A549 (cell line): ENCODE results near the gene URI1.

Source experiments
- CHD2 ChIP-seq: fragments of 150-350 bp; IDR thresholded peaks from 2 replicates; pipeline ENCODE4 v1.6.1; 2014; ENCODE audit warnings: low read length; ENCODE audit not compliant: partially characterized antibody
- FOXS1 ChIP-seq: fragments of 250-450 bp; sonication (Bioruptor Pico); IDR thresholded peaks from 2 replicates; pipeline ENCODE4 v1.5.0; 2020; ENCODE audit warnings: mild to moderate bottlenecking, moderate library complexity
- POLR2A ChIP-seq: IDR thresholded peaks from 2 replicates; pipeline ENCODE4 v1.6.1; 2012; ENCODE audit warnings: mild to moderate bottlenecking, low read length
- RFX5 ChIP-seq: fragments of 450-650 bp; IDR thresholded peaks from 2 replicates; pipeline ENCODE4 v1.7.1; 2014; ENCODE audit warnings: antibody characterized with exemption, mild to moderate bottlenecking, moderate library complexity
- TF ChIP-seq, protein P1 (sequence below): fragments of >200 bp; sonication (Bioruptor Twin); formaldehyde crosslinking; IDR thresholded peaks from 3 replicates; pipeline ENCODE4 v1.5.1; 2016

DNA sequence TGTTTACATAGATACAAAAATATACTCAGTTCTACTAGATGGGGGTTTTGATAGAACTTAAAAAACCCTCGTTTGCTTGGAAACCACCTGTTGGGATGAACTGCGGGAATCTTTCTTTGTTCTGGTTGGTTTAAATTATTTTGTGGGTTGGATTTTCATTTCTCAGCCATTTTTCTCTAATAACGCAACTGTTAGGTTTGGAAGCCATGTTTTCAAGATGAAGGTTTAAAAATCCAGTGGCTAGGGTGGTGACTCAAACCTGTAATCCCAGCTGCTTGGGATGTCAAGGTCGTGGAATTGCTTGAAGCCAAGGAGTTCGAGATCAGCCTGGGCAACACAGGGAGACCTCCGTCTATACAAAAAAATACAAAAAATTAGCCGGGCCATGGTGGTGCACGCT lies 1.6 kb downstream of the URI1 start:
- TF ChIP-seq CHD2 (no peak), RFX5 (no peak), FOXS1 (CRISPR knock-in tag) (no peak), POLR2A (no peak)
- TF ChIP-seq, protein P1, sequence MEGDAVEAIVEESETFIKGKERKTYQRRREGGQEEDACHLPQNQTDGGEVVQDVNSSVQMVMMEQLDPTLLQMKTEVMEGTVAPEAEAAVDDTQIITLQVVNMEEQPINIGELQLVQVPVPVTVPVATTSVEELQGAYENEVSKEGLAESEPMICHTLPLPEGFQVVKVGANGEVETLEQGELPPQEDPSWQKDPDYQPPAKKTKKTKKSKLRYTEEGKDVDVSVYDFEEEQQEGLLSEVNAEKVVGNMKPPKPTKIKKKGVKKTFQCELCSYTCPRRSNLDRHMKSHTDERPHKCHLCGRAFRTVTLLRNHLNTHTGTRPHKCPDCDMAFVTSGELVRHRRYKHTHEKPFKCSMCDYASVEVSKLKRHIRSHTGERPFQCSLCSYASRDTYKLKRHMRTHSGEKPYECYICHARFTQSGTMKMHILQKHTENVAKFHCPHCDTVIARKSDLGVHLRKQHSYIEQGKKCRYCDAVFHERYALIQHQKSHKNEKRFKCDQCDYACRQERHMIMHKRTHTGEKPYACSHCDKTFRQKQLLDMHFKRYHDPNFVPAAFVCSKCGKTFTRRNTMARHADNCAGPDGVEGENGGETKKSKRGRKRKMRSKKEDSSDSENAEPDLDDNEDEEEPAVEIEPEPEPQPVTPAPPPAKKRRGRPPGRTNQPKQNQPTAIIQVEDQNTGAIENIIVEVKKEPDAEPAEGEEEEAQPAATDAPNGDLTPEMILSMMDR = no peak
